Thymus (tissue), 11 donors: ENCODE data around the gene FGD3. TPM values are rescaled to one million over a fixed set of nuclear protein-coding genes. Genes with fewer than 3 reads are reported as not detected.

Source experiments
- DNase-seq, 9 donors: peaks; one replicate each; pipeline ENCODE4 v3.0.0-alpha.2; 2013; ENCODE audit warnings: low spot score in 9 of 9, low read depth in 6 of 9, missing footprints in 1 of 9
- H3K27ac ChIP-seq, 2 donors: one replicate each; pipeline ENCODE4 v1.5.1; 2013; ENCODE audit warnings: control low read depth in 1 of 2, low read depth in 1 of 2, low read length in 1 of 2, mild to moderate bottlenecking in 1 of 2, moderate library complexity in 1 of 2
- H3K27me3 ChIP-seq, 2 donors: one replicate each; pipeline ENCODE4 v1.5.1; 2013; ENCODE audit warnings: low read length in 1 of 2; ENCODE audit not compliant: control insufficient read depth in 2 of 2, insufficient read depth in 1 of 2
- H3K36me3 ChIP-seq, 2 donors: one replicate each; pipeline ENCODE4 v1.5.1; 2013; ENCODE audit warnings: low read length in 1 of 2, mild to moderate bottlenecking in 1 of 2, moderate library complexity in 1 of 2; ENCODE audit not compliant: control insufficient read depth in 2 of 2, insufficient read depth in 2 of 2
- H3K4me1 ChIP-seq, 2 donors: one replicate each; pipeline ENCODE4 v1.5.1; 2013; ENCODE audit warnings: low read length in 2 of 2; ENCODE audit not compliant: control insufficient read depth in 2 of 2, insufficient read depth in 2 of 2
- H3K4me3 ChIP-seq, 2 donors: one replicate each; pipeline ENCODE4 v1.5.1; 2013; ENCODE audit warnings: low read length in 2 of 2, control low read depth in 1 of 2, mild to moderate bottlenecking in 1 of 2
- H3K9me3 ChIP-seq, 2 donors: one replicate each; pipeline ENCODE4 v1.5.1; 2013; ENCODE audit warnings: low read length in 1 of 2, mild to moderate bottlenecking in 1 of 2; ENCODE audit not compliant: control insufficient read depth in 2 of 2, insufficient read depth in 1 of 2
- WGBS: extraction: QIAGEN DNeasy Blood & Tissue Kit; methylation state at CpG from one replicate; pipeline ENCODE4 v1.1.7; 2013; 5-methylcytosine and 5-hydroxymethylcytosine counted together
- polyA plus RNA-seq: library from polyadenylated mRNA; stranded (reverse); fragments of 200-250 nt; gene quantifications from one replicate; pipeline ENCODE4 v1.2.3, GENCODE V29; 2013
- total RNA-seq: library from RNA; stranded (reverse); fragments of 120-200 nt; gene quantifications from one replicate; pipeline ENCODE4 v1.2.4, GENCODE V29; 2013
- donor health status: healthy.

Gene FGD3
- total and polyA plus RNA-seq, 2 donors, result 35.7 to 48.9 TPM

DNA sequence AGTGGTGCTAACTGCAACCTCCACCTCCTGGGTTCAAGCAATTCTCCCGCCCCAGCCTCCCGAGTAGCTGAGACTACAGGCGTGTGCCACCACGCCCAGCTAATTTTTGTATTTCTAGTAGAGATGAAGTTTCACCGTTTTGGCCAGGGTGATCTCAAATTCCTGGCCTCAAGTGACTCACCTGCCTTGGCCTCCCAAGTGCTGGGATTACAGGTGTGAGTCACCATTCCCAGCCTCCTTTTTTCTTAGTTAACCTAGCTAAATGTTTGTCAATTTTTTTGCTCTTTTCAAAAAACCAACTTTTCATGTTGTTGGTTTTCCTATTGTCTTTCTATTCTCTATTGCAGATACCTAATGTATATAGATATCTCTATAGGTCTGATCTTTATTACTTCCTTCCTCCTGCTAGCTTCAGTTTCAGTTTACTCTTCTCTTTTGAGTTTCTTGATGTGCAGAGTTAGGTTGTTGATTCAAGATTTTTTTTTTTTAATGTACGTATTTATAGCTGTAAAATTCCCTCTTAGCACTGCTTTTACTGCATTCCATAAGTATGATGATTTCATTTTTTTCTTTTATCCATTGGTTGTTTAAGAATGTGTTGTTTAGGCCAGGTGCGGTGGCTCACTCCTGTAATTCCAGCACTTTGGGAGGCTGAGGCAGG lies 32.9 kb downstream of the FGD3 start:
- H3K4me3 ChIP-seq, result no peak overlapping the region
- no peak overlapping the region for H3K27ac ChIP-seq
- no peak for DNase-seq
- H3K27me3 ChIP-seq, result no peaks in the 10 kb centered on the region
- WGBS, result 85% methylated on average over 7 of the region's 7 CpGs
- peaks cover 0 to 4% of the 10 kb centered on the region in 2 donors for H3K4me1 ChIP-seq
- peaks cover 28 to 40% of the 10 kb centered on the region in 2 donors for H3K36me3 ChIP-seq
- peaks cover 2 to 12% of the 10 kb centered on the region in 2 donors for H3K9me3 ChIP-seq

GRCh38 chr9:92982130-92982529 lies 34.8 kb downstream of the FGD3 start:
- Histone ChIP-seq H3K27me3 (no peaks in the 10 kb centered on the region), H3K4me1 (peaks cover 0 to 4% of the 10 kb centered on the region in 2 donors), H3K4me3 (no peak overlapping the region), H3K9me3 (peaks cover 2 to 12% of the 10 kb centered on the region in 2 donors), H3K36me3 (peaks cover 14 to 30% of the 10 kb centered on the region in 2 donors), H3K27ac (no peak overlapping the region)
- DNase-seq, result no peak
- 98% methylated on average over 2 of the region's 2 CpGs for WGBS

DNA sequence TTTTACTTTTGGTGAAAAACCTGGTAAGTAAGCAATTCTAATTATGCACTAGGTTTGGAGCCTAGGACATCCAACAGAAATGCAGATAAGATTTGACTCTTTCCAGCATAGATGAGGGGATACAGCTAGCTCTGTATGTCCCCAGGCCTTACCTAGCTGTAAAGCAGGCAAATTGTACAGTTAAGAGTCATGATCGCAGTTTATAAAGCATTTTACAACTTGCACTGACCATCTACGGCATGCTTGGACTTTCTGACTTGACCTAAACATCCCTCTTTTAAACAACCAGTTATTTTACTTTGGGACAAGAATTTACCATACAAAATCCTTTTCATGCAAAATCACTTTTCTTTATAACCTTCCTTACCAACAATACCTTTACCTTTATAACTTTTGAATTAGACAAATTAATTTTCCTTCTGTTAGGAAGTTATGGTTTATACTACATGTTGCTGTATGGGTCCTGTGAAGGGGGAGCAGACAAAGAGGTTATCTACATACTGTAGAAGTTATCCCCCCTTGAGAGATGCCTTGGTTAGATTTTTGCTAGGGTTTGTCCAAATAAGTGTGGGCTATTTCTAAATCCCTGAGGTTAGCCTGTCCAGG lies 36.8 kb downstream of the FGD3 start:
- Histone ChIP-seq H3K27ac (no peak overlapping the region), H3K4me3 (no peak overlapping the region), H3K36me3 (peaks cover 16 to 30% of the 10 kb centered on the region in 2 donors), H3K4me1 (peaks cover 10 to 14% of the 10 kb centered on the region in 2 donors), H3K27me3 (no peaks in the 10 kb centered on the region), H3K9me3 (peaks cover 2 to 12% of the 10 kb centered on the region in 2 donors)
- 72% methylated on average over 2 of the region's 2 CpGs for WGBS
- DNase-seq, result no peak

DNA sequence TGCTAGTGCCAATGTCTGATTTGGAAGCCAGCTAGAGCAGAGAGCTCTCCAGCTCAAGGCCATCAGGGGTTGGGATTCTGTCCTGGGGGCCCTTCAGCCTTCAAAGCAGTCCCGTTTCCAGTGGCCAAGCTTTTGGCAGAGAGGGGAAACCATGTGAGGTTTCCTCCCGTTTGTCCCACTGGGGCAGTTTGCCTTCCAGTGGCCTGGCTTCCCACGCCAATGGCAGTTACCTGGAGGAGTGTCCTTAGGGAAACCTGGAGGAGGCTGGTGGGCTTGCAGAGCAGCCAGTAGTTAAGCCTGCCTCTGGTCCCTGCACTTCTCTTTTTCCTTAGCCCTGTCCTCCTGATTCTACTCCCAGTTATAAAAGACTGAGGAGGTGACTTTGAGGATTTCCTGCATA lies 37.7 kb downstream of the FGD3 start:
- DNase-seq, result no peak
- peaks cover 2 to 12% of the 10 kb centered on the region in 2 donors for H3K9me3 ChIP-seq
- peaks cover 14 to 20% of the 10 kb centered on the region in 2 donors for H3K4me1 ChIP-seq
- no peaks in the 10 kb centered on the region for H3K27me3 ChIP-seq
- peaks cover 16 to 30% of the 10 kb centered on the region in 2 donors for H3K36me3 ChIP-seq
- 98% methylated on average over 3 of the region's 3 CpGs for WGBS
- no peak overlapping the region for H3K27ac ChIP-seq
- H3K4me3 ChIP-seq, result no peak overlapping the region

GRCh38 chr9:92986176-92987119 lies 39.1 kb downstream of the FGD3 start:
- no peak overlapping the region for H3K4me3 ChIP-seq
- peaks cover 14 to 21% of the 10 kb centered on the region in 2 donors for H3K4me1 ChIP-seq
- peaks cover 2 to 12% of the 10 kb centered on the region in 2 donors for H3K9me3 ChIP-seq
- peaks cover 16 to 28% of the 10 kb centered on the region in 2 donors for H3K36me3 ChIP-seq
- H3K27ac ChIP-seq, result no peak overlapping the region
- DNase-seq, result peak in 4 of 9 donors; percentile 40 to 68 (median 50)
- 88% methylated on average over 6 of the region's 6 CpGs for WGBS
- no peaks in the 10 kb centered on the region for H3K27me3 ChIP-seq

GRCh38 chr9:92988215-92988768 lies 41.0 kb downstream of the FGD3 start:
- H3K4me3 ChIP-seq, result no peak overlapping the region
- WGBS, result 100% methylated on average over 1 of the region's 1 CpG
- no peak for DNase-seq
- peak overlapping the region in 1 of 2 donors; percentile 48 for H3K27ac ChIP-seq
- peaks cover 4 to 12% of the 10 kb centered on the region in 2 donors for H3K9me3 ChIP-seq
- no peaks in the 10 kb centered on the region for H3K27me3 ChIP-seq
- peaks cover 24 to 30% of the 10 kb centered on the region in 2 donors for H3K36me3 ChIP-seq
- H3K4me1 ChIP-seq, result peaks cover 14 to 21% of the 10 kb centered on the region in 2 donors

- H3K27ac ChIP-seq, result peak overlapping the region; percentile 52 to 77
- H3K27me3 ChIP-seq, result no peaks in the 10 kb centered on the region
- H3K4me3 ChIP-seq, result no peak overlapping the region
- peaks cover 2 to 11% of the 10 kb centered on the region in 2 donors for H3K9me3 ChIP-seq
- peak in 5 of 9 donors; percentile 35 to 71 (median 43) for DNase-seq
- peaks cover 14 to 21% of the 10 kb centered on the region in 2 donors for H3K4me1 ChIP-seq
- 19% methylated on average over 3 of the region's 3 CpGs for WGBS
- H3K36me3 ChIP-seq, result peaks cover 20 to 26% of the 10 kb centered on the region in 2 donors
Measured at GRCh38 chr9:92989561-92989960, 42.2 kb downstream of the FGD3 start.

DNA sequence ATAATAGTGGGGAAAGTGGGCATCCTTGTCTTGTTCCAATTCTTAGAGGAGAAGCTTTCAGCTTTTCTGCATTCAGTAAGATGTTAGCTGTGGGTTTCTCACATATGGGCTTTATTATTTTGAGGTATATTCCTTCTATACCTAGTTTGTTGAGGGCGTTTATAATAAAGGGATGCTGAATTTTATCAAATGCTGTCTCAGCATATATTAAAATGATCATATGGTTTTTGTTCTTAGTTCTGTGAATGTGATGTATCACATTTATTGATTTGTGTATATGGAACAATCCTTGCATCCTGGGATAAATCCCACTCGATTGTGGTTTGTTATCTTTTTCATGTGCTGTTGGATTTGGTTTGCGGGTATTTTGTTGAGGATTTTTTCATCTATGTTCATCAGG lies 43.1 kb downstream of the FGD3 start:
- H3K27me3 ChIP-seq, result no peaks in the 10 kb centered on the region
- H3K4me3 ChIP-seq, result no peak overlapping the region
- H3K4me1 ChIP-seq, result peaks cover 14 to 21% of the 10 kb centered on the region in 2 donors
- peak overlapping the region in 1 of 2 donors; percentile 46 for H3K27ac ChIP-seq
- H3K36me3 ChIP-seq, result peaks cover 20 to 22% of the 10 kb centered on the region in 2 donors
- 98% methylated on average over 3 of the region's 3 CpGs for WGBS
- no peak for DNase-seq
- peaks cover 2 to 7% of the 10 kb centered on the region in 2 donors for H3K9me3 ChIP-seq
